Measurements from ENCODE around the gene RAB40C. TPM values are rescaled to one million over a fixed set of nuclear protein-coding genes. Genes with fewer than 3 reads are reported as not detected.

Gene RAB40C
- total and polyA plus RNA-seq, 9 of the 15 experiments (the other 6 are each of a cell fraction or from before 2014, with no cell fraction given), result 0.17 to 23.4 (median 8.7) TPM

GRCh38 chr16:660459-661183 lies 70.8 kb downstream of the RAB40C start (continued):
- peak in 1 of 2 experiments; percentile 57; a peak in 1 of 4 replicates for TF ChIP-seq SIN3A (IDR thresholded peaks at IDR 0.05; ENCODE audit: borderline replicate concordance in 2 of 2, control insufficient read depth in 1 of 2, low read depth in 2 of 2, low read length in 2 of 2)
- TF ChIP-seq ELF4 (CRISPR knock-in tag; IDR thresholded peaks at IDR 0.05), result no peak
- TF ChIP-seq KHSRP (IDR thresholded peaks at IDR 0.05), result no peak
- 0 out of 2 replicates have a peak, but pooled peaks have one; percentile 10 for TF ChIP-seq STAG1 (CRISPR knock-in tag; IDR thresholded peaks at IDR 0.05; ENCODE audit: borderline replicate concordance)
- no peak for TF ChIP-seq WHSC1 (IDR thresholded peaks at IDR 0.05; ENCODE audit: low read length)
- no peak for TF ChIP-seq RBBP5 (IDR thresholded peaks at IDR 0.05; ENCODE audit: borderline replicate concordance, insufficient read depth, low read length, poor library complexity, severe bottlenecking)
- TF ChIP-seq HDGF (IDR thresholded peaks at IDR 0.05), result peak; percentile 82; the same call in 1 of the 2 replicates
- TF ChIP-seq GTF2A2 (tag; IDR thresholded peaks at IDR 0.05), result no peak
- TF ChIP-seq, protein P1, sequence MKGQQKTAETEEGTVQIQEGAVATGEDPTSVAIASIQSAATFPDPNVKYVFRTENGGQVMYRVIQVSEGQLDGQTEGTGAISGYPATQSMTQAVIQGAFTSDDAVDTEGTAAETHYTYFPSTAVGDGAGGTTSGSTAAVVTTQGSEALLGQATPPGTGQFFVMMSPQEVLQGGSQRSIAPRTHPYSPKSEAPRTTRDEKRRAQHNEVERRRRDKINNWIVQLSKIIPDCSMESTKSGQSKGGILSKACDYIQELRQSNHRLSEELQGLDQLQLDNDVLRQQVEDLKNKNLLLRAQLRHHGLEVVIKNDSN (CRISPR knock-in tag; IDR thresholded peaks at IDR 0.05), result peak; percentile 50; the same call in 1 of the 2 replicates
- no peak for TF ChIP-seq RBM25 (IDR thresholded peaks at IDR 0.05; ENCODE audit: low read depth, low read length, severe bottlenecking)
- no peak for TF ChIP-seq FOXJ3 (CRISPR knock-in tag; IDR thresholded peaks at IDR 0.05)
- TF ChIP-seq, protein P2, sequence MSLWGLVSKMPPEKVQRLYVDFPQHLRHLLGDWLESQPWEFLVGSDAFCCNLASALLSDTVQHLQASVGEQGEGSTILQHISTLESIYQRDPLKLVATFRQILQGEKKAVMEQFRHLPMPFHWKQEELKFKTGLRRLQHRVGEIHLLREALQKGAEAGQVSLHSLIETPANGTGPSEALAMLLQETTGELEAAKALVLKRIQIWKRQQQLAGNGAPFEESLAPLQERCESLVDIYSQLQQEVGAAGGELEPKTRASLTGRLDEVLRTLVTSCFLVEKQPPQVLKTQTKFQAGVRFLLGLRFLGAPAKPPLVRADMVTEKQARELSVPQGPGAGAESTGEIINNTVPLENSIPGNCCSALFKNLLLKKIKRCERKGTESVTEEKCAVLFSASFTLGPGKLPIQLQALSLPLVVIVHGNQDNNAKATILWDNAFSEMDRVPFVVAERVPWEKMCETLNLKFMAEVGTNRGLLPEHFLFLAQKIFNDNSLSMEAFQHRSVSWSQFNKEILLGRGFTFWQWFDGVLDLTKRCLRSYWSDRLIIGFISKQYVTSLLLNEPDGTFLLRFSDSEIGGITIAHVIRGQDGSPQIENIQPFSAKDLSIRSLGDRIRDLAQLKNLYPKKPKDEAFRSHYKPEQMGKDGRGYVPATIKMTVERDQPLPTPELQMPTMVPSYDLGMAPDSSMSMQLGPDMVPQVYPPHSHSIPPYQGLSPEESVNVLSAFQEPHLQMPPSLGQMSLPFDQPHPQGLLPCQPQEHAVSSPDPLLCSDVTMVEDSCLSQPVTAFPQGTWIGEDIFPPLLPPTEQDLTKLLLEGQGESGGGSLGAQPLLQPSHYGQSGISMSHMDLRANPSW (CRISPR knock-in tag; IDR thresholded peaks at IDR 0.05), result no peak
- no peak for TF ChIP-seq CHD4 (IDR thresholded peaks at IDR 0.05; ENCODE audit: insufficient read depth, insufficient replicate concordance, low read depth, low read length, poor library complexity, severe bottlenecking)
- TF ChIP-seq, protein P3, sequence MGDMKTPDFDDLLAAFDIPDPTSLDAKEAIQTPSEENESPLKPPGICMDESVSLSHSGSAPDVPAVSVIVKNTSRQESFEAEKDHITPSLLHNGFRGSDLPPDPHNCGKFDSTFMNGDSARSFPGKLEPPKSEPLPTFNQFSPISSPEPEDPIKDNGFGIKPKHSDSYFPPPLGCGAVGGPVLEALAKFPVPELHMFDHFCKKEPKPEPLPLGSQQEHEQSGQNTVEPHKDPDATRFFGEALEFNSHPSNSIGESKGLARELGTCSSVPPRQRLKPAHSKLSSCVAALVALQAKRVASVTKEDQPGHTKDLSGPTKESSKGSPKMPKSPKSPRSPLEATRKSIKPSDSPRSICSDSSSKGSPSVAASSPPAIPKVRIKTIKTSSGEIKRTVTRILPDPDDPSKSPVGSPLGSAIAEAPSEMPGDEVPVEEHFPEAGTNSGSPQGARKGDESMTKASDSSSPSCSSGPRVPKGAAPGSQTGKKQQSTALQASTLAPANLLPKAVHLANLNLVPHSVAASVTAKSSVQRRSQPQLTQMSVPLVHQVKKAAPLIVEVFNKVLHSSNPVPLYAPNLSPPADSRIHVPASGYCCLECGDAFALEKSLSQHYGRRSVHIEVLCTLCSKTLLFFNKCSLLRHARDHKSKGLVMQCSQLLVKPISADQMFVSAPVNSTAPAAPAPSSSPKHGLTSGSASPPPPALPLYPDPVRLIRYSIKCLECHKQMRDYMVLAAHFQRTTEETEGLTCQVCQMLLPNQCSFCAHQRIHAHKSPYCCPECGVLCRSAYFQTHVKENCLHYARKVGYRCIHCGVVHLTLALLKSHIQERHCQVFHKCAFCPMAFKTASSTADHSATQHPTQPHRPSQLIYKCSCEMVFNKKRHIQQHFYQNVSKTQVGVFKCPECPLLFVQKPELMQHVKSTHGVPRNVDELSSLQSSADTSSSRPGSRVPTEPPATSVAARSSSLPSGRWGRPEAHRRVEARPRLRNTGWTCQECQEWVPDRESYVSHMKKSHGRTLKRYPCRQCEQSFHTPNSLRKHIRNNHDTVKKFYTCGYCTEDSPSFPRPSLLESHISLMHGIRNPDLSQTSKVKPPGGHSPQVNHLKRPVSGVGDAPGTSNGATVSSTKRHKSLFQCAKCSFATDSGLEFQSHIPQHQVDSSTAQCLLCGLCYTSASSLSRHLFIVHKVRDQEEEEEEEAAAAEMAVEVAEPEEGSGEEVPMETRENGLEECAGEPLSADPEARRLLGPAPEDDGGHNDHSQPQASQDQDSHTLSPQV (IDR thresholded peaks at IDR 0.05), result no peak
